NCI-H524 (cell line): ENCODE measurements around the gene SNN.

Experiments
- DNase-seq, 2 experiments: peaks; one replicate each; lab custom pipeline; 2025; lab: John Stamatoyannopoulos, UW

Gene SNN

GRCh38 chr16:11635113-11635652 is 33.1 kb upstream of the SNN start:
- no peak for DNase-seq

- no peak for DNase-seq
Observed at GRCh38 chr16:11635679-11636171, 32.5 kb upstream of the SNN start.

- DNase-seq, result no peak
Observed at GRCh38 chr16:11636172-11636721, 32.0 kb upstream of the SNN start.

- no peak for DNase-seq
Observed at GRCh38 chr16:11637320-11637719, 30.9 kb upstream of the SNN start.

GRCh38 chr16:11638140-11638539 is 30.1 kb upstream of the SNN start:
- no peak for DNase-seq

- no peak for DNase-seq
Observed at GRCh38 chr16:11639008-11639562, 29.2 kb upstream of the SNN start.

GRCh38 chr16:11639925-11640899 is 28.0 kb upstream of the SNN start:
- DNase-seq, result peak; percentile 91 to 96

- peak; percentile 49 to 80 for DNase-seq
Observed at GRCh38 chr16:11640987-11641817, 27.1 kb upstream of the SNN start.

- peak in 1 of 2 experiments; percentile 60 for DNase-seq
Observed at GRCh38 chr16:11642765-11643116, 25.5 kb upstream of the SNN start.

- no peak for DNase-seq
Observed at GRCh38 chr16:11649276-11649675, 19.0 kb upstream of the SNN start.

- DNase-seq, result no peak
Observed at GRCh38 chr16:11650641-11651591, 17.3 kb upstream of the SNN start.

GRCh38 chr16:11651796-11652195 is 16.5 kb upstream of the SNN start:
- DNase-seq, result no peak

GRCh38 chr16:11655655-11656054 is 12.6 kb upstream of the SNN start:
- DNase-seq, result no peak

- DNase-seq, result no peak
Observed at GRCh38 chr16:11657556-11657955, 10.7 kb upstream of the SNN start.

- peak in 1 of 2 experiments; percentile 13 for DNase-seq
Observed at GRCh38 chr16:11658896-11659708, 9.2 kb upstream of the SNN start.

- DNase-seq, result no peak
Observed at GRCh38 chr16:11660565-11660964, 7.7 kb upstream of the SNN start.

GRCh38 chr16:11662582-11662981 is 5.7 kb upstream of the SNN start:
- DNase-seq, result no peak

GRCh38 chr16:11665071-11665491 is 3.2 kb upstream of the SNN start:
- DNase-seq, result peak; percentile 88 to 92
